GM21737 (cell line): ENCODE measurements around the gene SLC47A1.
"Not testable (repeated sequence)": the region's sequence is repeated elsewhere in the genome, so short reads cannot be mapped to it uniquely, and the experiment has no call there.

Source experiments
- ATAC-seq: cut with Tn5 transposase; IDR thresholded peaks from one replicate; pipeline ENCODE4 v1.9.1; 2021; ENCODE audit warnings: mild to moderate bottlenecking, moderate library complexity; ENCODE audit not compliant: unreplicated experiment

Gene SLC47A1

DNA sequence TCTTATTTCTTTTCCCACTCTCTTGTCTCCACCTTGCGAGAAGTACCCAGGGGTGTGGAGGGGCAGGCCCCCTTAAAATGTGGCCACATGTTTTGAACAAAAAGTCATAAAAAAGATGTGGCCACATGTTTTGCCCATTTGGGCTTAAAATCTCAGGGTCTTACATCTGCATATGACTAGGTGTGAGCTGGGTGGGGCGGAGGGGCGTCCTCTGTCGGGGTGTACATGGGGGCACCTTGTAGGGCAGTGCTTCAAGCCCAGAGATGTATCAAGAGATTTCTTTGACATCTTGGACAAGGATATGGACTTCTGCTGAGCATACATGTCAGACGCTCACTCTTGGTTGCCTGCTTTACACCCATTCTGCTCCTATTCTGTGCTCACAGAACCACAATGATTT is 13.0 kb upstream of the SLC47A1 start:
- no peak for ATAC-seq

DNA sequence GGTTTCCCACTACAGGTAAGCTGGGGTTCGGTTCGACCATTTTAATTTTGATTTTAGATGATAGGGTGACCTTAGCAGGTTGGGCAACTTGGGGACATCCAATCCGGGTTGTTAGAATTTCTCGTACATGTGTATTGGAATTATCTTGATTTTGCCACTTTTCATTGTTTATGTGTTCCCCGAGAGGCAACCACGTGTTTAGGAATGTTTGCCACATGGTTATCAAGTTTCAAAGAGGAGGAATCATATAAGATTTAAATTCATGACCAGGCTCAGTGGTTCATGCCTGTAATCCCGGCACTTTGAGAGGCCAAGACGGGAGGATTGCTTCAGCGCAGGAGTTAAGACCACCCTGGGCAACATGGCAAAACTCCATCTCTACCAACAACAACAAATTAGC is 10.0 kb upstream of the SLC47A1 start:
- ATAC-seq = no peak

DNA sequence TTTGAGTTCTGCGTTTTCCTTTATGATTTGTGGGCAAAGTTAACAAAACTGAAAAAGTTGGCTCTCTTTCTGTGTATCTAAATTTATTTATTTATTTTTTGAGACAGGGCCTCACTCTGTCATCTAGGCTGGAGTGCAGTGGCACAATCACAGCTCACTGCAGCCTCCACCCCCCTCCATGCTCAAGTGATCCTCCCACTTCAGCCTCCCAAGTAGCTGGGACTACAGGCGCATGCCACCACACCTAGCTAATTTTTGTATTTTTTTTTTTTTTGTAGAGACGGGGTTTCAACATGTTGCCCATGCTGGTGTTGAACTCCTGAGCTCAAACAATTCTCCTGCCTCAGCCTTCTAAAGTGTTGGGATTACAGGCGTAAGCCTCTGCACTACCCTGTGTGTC is 6.7 kb upstream of the SLC47A1 start:
- ATAC-seq = not testable (repeated sequence)

DNA sequence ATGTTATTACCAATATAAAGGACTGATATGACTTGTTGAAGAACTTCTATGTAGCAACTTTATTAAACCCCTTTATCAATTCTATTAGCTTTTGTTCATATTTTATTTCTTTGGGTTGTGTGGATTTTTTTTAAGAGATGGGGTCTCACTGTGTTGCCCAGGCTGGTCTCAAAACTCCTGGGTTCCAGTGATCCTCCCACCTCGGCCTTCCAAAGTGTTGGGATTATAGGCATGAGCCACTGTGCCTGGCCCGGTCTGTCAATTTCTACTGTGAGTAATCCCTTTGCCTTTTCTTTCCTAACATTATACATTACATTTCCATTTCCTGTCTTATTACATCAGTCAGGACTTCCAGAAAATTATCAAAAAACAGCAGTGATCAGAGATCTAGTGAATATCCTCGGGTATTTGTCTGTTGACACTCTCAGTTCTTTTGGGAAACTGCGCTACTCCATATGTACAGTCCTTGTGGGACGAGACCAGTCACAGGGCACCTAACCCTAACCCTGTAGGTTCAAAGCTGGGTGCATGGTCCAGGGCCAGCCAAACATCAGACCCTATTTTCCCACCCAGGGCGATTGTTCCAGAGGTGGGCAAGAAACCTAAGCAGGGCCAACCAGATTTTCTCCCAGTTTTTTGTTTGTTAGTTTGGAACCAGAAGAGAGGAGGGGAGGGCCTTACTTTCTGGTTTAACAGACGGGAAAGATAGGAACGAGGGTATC is 1.7 kb upstream of the SLC47A1 start:
- ATAC-seq = no peak

DNA sequence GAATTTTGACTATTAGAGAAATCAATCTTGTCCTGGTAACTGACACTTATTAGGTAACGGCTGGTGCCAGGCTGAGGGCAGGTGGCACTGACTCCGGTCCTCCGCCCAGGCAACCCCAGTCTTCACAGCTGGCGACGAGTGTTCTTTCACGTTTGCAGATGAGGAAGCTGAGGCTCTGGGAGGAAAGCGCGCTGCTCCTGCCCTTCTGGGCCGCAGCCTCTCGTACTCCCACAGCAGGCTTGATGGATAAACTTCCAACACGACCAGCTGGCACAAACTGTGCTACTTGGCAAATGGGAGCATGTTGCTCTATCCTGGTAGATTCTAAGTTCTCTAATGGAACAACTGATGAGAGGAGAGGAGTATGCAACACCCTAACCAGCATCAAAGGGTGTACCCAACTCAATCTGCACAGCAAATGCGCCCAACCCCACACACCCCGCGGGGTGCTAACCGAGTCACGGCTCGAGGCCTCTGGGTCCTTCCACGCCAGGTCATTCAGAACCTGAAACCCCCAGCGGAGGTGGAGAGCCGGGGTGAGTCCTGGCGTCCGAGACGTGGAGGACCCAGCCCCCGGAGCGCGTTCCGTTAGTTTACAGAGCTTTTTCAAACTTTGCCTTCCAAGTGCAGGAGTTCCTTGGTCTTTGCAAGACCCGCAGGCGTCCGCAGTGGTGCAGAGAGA is 477 bp upstream of the SLC47A1 start:
- no peak for ATAC-seq

DNA sequence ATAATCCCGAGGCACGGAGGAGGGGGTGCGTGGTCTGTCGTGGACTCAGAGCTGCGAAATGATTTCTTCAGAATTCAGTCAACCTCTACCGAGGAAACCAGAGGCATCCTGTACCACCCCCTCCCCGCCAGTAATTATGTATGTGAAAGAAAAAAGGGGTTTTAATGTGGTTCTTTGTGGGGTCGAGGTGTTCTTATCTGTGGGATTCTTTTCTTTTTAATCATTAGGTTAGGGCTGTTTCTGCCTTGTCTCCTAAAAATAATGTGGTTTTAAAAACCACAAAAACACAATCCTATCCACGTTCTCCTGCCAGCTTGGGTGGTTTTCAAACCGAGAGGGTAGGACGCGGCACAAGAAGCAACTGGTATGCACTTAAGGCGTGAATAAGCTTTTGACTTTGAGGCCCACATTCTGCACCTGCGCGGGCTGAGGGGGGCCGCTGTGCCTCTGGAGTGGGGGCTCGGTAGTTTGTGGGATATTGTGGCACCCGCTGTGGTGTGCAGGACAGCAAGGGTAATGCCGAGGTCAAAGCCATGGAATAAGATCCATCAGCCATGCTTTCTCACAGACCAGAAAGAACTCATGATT is 1.0 kb downstream of the SLC47A1 start:
- ATAC-seq = no peak

DNA sequence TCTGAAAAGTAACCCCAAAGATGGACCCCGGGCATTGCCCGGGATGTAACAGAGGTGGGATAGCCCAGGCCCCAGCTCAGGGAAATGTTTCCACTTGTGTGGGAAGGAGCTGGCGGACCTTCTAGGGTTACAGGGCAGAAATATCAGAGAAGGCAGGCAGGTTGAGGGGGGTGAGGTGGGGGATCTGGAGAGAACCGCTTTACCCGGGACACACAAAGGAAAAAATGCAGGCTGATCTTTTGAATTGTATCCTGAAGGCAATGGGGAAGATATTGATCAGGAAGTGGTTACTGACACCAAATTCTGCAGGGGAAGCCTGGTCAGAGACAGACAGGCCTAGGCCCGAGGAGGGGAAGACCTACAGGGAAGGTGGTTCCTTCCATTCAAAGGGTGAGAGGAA is 3.5 kb downstream of the SLC47A1 start:
- no peak for ATAC-seq

DNA sequence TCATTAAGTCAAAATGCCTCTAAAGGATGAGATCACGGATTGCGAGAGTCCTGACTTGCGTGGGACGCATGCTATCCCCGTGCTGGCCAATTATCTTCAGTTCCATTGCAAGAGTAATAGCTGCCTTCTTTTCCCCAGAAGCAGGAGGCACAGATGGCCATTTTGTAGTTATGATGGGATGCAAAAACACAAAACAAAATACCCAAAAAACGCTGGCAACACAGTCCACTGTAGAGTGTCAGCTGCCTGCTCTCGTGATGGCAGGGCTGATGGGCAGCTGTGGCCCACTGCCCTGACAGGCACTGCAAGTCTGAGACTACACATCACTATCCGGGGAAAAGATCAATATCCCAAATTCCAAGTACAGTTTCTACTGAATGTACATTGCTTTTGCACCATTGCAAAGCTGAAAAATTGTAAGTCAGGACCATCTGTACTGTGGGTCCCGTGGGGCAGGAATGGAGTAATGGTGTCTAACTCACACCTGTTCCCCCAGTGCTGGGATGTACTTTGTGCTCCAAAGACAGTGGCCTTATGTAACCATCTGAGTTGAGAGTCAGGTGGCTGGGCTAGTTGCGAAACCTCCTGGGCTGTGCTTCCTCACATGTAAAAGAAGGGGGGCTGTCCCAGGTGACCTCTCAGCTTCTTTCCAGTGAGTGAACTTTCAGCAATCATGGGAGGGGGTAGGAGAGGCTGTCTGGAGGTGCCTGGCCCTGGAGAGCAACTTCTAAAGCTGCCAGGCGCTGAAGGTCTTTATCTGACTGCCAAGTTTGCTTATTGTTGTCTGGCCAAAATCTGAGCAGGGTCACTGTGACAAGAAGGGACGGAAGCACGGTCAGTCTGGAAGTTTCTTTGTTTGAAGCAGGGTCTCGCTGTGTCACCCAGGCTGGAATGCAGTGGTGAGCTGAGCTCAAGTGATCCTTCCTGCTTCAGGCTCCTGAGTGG is 4.7 kb downstream of the SLC47A1 start:
- no peak for ATAC-seq

DNA sequence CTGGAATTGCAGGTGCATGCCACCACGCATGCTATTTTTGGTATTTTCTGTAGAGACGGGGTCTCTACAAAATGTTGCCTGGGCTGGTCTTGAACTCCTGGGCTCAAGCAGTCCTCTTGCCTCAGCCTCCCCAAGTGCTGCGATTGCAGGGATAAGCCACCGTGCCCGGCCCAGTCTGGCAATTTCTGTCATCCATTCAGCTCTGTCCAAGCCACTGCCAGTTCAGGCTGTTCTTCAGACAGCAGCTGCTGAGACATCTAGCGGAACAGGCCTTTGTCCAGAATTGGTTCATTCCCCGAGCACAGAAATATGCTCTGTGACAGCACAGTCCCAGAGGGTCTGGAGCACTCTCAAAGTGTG is 5.4 kb downstream of the SLC47A1 start:
- ATAC-seq = no peak

DNA sequence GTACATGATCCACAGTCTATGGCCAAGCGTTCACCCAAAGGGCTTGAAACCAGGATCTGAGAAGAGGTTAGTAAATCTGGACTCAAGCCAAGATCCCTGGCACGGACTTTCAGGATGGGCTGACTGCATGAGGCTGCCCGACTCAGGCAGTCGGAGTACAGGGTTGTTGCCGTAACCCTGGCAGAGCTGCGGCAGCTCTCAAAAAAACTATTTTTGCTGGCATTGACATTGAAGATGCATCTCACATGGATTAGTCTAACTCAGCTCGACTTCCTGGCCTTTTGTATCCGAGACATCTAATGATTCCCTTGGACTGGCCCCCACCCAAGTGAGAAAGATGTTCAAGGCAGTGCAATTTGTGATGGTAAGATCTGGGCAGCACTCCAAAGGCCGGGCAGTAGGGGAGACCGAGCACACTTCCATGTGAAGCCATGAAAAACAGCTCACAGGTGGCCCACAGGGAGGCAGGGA is 6.2 kb downstream of the SLC47A1 start:
- ATAC-seq = no peak

DNA sequence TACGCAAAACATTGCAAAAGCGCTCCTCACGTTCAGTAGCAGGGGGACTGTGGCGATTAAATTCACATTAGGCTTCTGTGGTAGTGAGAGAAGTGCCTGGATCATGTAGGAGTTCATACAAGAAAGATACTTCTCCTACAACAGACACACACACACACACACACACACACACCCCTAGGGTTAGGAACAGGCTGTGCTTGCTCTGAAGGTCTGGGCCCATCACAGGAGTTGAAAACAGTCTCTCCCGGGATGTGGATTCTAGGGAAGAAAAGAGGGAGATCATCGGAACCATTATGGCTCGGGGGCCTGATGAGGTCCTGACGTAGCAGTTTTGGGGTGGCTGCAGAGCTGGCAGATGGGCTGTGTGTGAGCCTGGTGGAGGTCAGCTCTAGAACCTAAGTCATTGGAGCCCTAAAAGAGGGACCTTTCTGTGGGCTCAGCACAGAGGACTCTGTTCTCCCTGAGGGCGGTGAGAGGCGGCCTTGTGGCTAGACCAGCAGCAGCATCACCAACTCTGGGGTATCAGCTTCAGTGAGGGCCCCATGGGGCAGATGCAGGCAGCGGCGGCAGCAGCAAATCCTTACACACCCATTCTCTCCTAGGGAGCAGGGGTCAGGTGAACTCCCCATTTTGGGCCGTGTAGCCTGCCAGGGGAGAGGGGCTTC is 7.2 kb downstream of the SLC47A1 start:
- no peak for ATAC-seq

DNA sequence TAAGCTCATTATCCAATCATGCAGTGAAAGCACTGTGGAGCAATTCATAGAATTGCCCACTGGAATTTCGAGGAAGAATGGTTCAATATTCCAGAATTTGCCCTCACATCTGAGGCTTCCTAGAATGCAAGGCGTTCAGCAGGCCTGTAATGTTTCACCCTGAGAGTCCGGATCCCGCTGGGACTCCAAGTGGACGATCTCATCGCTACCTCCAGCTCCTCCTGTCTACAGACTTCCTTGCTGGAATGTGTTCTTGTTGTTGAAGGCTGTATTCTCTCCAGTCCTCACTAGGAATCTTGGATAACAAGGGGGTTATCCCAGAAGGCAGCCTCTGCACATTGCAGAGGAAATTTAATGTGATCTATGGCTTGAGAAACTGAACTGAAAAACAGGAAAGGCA is 7.8 kb downstream of the SLC47A1 start:
- no peak for ATAC-seq

DNA sequence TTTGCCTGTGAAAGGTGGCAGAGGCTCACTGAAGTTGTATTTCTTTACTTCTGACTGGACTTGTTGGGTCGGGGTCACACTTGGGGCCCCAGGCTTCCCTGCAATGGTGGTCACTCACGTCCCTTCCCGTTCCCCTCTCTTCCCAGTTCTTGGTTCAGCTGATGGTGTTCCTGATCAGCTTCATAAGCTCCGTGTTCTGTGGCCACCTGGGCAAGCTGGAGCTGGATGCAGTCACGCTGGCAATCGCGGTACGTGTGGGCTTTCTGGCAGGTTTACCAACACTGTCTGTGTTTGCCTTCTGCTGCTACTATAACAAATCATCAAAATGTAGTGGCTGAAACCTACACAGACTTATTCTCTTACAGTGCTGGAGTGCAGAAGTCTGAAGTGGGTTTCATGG is 8.6 kb downstream of the SLC47A1 start:
- no peak for ATAC-seq

DNA sequence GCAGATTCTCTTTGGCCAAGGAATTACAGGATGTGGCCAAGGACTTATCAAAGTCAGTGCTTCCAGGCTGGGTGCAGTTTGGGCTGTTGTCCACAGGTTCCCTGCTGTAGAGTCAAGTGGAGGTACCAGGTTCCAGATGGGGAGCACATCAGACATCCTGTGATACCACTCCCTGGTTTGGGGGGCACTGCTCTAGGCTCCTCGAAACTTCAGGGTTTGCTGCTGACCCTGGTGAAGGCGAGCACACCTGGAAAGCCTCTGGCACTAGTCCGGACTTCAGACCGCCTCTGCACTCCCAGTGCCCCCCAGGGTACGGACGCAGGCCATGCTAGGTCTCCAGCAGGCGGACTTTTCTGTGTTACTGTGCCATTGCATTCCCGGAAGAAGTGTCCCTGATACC is 10.7 kb downstream of the SLC47A1 start:
- no peak for ATAC-seq

DNA sequence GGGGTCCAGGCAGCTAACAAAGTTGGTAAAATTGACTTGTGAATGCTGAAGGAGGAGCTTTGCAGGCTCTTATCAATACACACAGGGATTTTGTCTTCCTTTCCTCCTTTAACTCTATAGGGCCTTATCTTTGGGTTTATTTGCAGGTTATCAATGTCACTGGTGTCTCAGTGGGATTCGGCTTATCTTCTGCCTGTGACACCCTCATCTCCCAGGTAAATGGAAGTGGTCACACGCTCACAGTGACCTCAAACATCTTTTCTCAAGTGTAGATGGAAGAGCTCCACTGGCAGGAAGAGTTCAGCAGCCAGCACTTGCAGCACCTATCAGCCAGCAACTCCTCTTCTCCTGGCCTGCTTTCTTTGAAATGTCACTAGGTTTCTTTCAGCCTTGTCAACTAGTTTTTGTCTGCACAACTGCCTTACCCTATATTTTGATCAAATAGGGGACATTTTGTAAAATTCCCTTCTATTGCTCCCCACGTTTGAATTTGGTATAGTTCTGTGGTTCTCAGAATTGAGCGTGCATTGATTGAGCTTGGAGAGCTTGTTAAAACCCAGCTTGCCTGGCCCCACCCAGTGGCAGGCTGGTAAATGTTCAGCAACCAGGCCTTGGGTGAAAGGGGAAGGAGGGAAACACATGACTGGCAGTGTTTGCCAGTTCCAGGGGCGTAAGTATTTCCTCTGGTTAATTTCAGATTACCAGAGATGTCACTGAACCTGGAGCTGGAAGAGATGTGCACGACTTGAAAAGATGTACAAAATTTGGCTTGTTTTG is 12.8 kb downstream of the SLC47A1 start:
- ATAC-seq = no peak

DNA sequence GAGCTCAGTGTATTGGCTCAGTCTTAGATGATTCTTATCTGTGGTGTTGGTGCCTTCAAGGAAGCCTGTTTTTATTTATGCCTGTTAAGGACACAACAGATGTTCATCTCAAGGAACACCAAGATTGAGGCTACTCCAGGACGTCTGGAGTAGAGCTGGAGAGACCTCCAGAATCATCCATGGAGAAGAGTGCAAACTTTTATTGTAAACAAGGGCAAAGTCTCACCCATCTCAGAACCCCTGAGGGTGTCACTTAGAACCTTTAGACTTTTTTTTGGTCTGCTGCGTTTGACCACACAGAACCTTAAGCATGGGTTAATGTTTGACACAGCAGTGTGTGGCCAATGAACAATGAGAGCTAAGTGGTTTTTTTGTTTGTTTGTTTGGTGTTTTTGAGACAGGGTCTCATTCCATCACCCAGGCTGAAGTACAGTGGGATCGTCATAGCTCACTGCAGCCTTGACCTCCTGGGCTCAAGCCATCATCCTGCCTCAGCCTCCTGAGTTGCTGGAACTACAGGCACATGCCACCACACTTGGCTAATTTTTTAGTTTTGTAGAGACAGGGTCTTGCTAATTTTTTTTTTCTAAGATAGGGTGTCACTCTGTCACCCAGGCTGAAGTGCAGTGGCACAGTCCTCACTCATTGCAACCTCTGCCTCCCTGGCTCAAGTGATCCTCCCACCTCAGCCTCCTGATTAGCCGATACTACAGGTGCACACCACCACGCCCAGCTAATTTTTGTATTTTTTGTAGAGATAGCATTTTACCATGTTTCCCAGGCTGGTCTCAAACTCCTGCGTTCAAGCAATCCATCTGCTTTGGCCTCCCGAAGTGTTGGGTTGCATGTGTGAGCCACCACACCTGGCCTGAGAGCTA is 16.3 kb downstream of the SLC47A1 start:
- ATAC-seq = no peak

DNA sequence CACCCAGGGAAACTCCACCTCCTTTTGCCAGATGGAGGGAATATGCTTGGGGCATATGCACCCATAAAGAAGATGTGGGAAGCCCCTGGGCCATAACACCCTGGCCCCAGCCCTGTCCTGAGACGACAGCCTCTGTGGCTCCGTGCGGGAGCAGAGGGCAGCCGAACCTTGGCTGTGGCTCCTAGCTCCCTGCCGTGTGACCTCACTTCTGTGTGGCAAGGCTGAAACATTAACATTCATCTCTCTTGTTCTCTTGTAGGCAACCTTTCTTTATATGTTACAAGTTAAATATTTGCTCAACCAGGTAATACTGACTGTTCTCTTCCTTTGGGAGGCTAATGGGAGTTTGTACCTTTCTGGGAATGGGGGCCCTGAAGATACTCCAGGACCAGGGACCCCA is 17.5 kb downstream of the SLC47A1 start:
- ATAC-seq = no peak

DNA sequence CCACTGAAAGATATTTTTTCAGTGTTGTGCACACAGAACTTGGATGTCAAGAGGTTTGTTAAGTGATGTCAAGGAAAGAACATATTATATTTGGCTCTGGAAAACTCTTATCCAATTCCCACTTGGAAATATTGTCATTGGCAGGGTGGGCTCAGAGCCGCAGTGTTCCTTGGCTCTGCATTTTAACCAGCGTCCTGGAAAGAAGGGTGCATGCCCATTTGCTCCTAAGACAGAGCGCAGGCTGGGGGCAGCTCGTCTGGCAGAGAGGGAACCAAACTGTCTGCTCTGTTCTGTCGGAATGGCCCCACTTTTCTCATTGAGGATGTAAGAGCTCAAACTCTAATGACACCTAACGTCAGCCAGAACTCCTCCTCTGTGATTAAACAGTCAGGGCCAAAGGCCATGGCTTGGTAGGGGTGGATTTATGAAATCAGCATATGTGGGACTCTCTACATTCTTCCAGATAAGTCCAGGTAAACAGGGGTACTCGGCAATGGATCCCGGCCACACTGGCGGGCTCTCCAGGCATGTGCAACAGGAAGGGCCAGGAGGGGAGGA is 18.0 kb downstream of the SLC47A1 start:
- ATAC-seq = no peak

DNA sequence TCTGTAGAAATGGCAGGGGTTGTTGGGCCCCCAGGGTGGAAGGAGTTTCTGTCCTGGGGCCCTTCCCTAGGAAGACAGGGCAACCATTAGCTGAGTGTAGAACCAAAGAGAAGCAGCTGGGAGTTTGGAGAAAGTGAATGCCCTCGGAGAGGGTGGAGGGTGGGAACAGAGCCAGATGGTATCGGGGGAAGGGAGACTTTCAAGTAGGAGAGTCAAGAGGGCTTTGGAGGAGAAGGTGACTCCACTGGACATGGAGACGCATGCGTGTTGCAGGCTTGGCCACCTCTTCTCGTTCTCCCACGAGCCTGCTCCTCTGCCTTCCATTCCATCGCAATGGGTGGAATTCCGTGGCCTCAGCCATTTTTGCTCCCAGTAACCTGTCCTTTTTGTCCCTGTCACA is 19.4 kb downstream of the SLC47A1 start:
- no peak for ATAC-seq
